ENCODE results near the gene DPP6. TPM values are rescaled to one million over a fixed set of nuclear protein-coding genes. Genes with fewer than 3 reads are reported as not detected.

DPP6 gene
- total RNA-seq, 1 experiment from 2014 or later: not detected

DNA sequence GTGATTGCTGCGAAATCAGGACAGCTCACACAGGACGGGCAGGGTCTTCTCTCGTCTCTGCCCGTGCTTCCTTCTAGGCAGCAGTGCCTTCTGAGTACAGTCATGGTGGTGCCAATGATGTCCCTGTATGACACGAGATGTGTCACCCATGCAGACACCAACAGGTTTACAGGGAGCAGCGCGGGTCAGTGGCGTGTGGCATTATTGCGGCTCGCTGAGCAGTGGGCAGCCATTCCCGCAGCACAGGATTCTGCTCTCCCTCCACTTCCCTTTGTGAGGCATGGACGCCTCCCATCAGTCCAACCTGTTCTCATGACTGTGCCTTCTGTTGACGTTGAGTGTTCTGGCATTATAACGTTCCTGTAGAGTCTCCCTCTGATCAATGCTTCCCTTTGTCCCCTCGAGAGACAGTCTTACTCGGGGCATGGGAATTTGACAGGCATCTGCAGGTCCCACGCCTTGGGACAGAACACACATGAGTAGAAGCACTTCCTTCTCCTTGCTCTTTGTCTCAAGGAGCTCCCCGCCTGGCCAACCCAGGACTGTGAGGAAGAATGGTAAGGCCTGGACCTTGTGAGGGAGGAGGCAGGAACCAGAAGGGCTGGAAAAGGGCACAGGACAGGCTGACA lies 731.2 kb downstream of the DPP6 start:
- in situ Hi-C loops (cut with HindIII; ENCODE audit: low pct_unique_long_range_greater_than_20kb, low sequenced_read_pairs): no loop called here
- peaks cover 2% of the 10 kb centered on the region; the same call in 1 of the 2 replicates for H3K9me3 ChIP-seq (ENCODE audit: control insufficient read depth, insufficient read depth, low read depth, low read length)
- H3K36me3 ChIP-seq (ENCODE audit: control insufficient read depth, insufficient read depth, low read length): no peaks in the 10 kb centered on the region
- no peak overlapping the region for H3K27ac ChIP-seq (ENCODE audit: low read length)
- no peak for DNase-seq (ENCODE audit: low read depth, low spot score)
- CTCF ChIA-PET: interaction anchor here (0.6 kb wide), 1 partner anchor 68 kb away, joined by 3 read pairs; no protein-coding TSS in a partner anchor
- no peak overlapping the region for H3K4me3 ChIP-seq (ENCODE audit: low read depth in 2 of 2, low read length in 2 of 2)
- TF ChIP-seq POLR2AphosphoS5 (IDR thresholded peaks at IDR 0.05; ENCODE audit: low read depth, low read length): no peak
- TF ChIP-seq, protein P1, sequence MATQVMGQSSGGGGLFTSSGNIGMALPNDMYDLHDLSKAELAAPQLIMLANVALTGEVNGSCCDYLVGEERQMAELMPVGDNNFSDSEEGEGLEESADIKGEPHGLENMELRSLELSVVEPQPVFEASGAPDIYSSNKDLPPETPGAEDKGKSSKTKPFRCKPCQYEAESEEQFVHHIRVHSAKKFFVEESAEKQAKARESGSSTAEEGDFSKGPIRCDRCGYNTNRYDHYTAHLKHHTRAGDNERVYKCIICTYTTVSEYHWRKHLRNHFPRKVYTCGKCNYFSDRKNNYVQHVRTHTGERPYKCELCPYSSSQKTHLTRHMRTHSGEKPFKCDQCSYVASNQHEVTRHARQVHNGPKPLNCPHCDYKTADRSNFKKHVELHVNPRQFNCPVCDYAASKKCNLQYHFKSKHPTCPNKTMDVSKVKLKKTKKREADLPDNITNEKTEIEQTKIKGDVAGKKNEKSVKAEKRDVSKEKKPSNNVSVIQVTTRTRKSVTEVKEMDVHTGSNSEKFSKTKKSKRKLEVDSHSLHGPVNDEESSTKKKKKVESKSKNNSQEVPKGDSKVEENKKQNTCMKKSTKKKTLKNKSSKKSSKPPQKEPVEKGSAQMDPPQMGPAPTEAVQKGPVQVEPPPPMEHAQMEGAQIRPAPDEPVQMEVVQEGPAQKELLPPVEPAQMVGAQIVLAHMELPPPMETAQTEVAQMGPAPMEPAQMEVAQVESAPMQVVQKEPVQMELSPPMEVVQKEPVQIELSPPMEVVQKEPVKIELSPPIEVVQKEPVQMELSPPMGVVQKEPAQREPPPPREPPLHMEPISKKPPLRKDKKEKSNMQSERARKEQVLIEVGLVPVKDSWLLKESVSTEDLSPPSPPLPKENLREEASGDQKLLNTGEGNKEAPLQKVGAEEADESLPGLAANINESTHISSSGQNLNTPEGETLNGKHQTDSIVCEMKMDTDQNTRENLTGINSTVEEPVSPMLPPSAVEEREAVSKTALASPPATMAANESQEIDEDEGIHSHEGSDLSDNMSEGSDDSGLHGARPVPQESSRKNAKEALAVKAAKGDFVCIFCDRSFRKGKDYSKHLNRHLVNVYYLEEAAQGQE (IDR thresholded peaks at IDR 0.05; ENCODE audit: insufficient read depth in 1 of 2, low read depth in 2 of 2, low read length in 1 of 2): no peak
- no peak for TF ChIP-seq CTCF (IDR thresholded peaks at IDR 0.05)
- no peak for TF ChIP-seq TCF7L2 (IDR thresholded peaks at IDR 0.05; ENCODE audit: low read depth, low read length)
- no peak for TF ChIP-seq SIN3A (IDR thresholded peaks at IDR 0.05; ENCODE audit: borderline replicate concordance, insufficient read depth, low read depth, low read length)
- intact Hi-C loops (cut with micrococcal nuclease; ENCODE audit: unreplicated experiment): no loop called here
- no TSS peak for BruUV-seq (replicated peaks)
- no peak for ATAC-seq
- POLR2A ChIA-PET: no interaction called here
- no peaks in the 10 kb centered on the region for H3K4me1 ChIP-seq (ENCODE audit: control insufficient read depth, insufficient read depth, low read length)
- no peaks in the 10 kb centered on the region for H3K27me3 ChIP-seq (ENCODE audit: control insufficient read depth, insufficient read depth, low read length)

- intact Hi-C loops (cut with micrococcal nuclease; ENCODE audit: unreplicated experiment): no loop called here
- no peaks in the 10 kb centered on the region for H3K27me3 ChIP-seq (ENCODE audit: control insufficient read depth, insufficient read depth, low read length)
- H3K4me3 ChIP-seq (ENCODE audit: low read depth in 2 of 2, low read length in 2 of 2): no peak overlapping the region
- in situ Hi-C loops (cut with HindIII; ENCODE audit: low pct_unique_long_range_greater_than_20kb, low sequenced_read_pairs): no loop called here
- H3K9me3 ChIP-seq (ENCODE audit: control insufficient read depth, insufficient read depth, low read depth, low read length): peaks cover 10% of the 10 kb centered on the region; the same call in 1 of the 2 replicates
- DNase-seq (ENCODE audit: low read depth, low spot score): no peak
- POLR2A ChIA-PET: no interaction called here
- TF ChIP-seq SIN3A (IDR thresholded peaks at IDR 0.05; ENCODE audit: borderline replicate concordance, insufficient read depth, low read depth, low read length): no peak
- TF ChIP-seq TCF7L2 (IDR thresholded peaks at IDR 0.05; ENCODE audit: low read depth, low read length): no peak
- TF ChIP-seq POLR2AphosphoS5 (IDR thresholded peaks at IDR 0.05; ENCODE audit: low read depth, low read length): no peak
- TF ChIP-seq, protein P1 (IDR thresholded peaks at IDR 0.05; ENCODE audit: insufficient read depth in 1 of 2, low read depth in 2 of 2, low read length in 1 of 2): no peak
- TF ChIP-seq CTCF (IDR thresholded peaks at IDR 0.05): no peak
- BruUV-seq (replicated peaks): no TSS peak
- no peaks in the 10 kb centered on the region for H3K4me1 ChIP-seq (ENCODE audit: control insufficient read depth, insufficient read depth, low read length)
- H3K27ac ChIP-seq (ENCODE audit: low read length): no peak overlapping the region
- CTCF ChIA-PET: no interaction called here
- ATAC-seq: no peak
- H3K36me3 ChIP-seq (ENCODE audit: control insufficient read depth, insufficient read depth, low read length): no peaks in the 10 kb centered on the region
These were observed 733.7 kb downstream of the DPP6 start for GRCh38 chr7:154785898-154786297.

Measured in Panc1 (cell line).